H1 (cell line): ENCODE measurements around the gene TLE1. TPM values are rescaled to one million over a fixed set of nuclear protein-coding genes. Genes with fewer than 3 reads are reported as not detected.
A peak's percentile ranks its signal among the peaks of the same experiment; 100 is the strongest.

Experiments used
- CTCF ChIA-PET: fragments of 300-600 bp; sonication (Branson Sonifier 250); formaldehyde crosslinking; loops from one replicate; lab custom pipeline; 2021; ENCODE audit not compliant: partially characterized antibody; lab: Charles Lee
- POLR2A ChIA-PET: fragments of 300-600 bp; sonication (Branson Sonifier 250); formaldehyde crosslinking; loops from one replicate; lab custom pipeline; 2021; ENCODE audit warnings: inconsistent platforms; ENCODE audit not compliant: partially characterized antibody; lab: Charles Lee
- DNase-seq, 2 experiments: peaks; one replicate each; pipeline versions ENCODE4 v3.0.0 to v3.0.0-alpha.2; 2010 to 2022; ENCODE audit warnings: low spot score in 2 of 2, low read depth in 1 of 2, mixed read lengths in 1 of 2
- FAIRE-seq: peaks from 2 replicates; lab custom pipeline; 2011; peaks lifted over from hg19 to GRCh38; lab: Jason Lieb, UNC
- H2AFZ ChIP-seq: 2 replicates; pipeline ENCODE4 v1.8.1; 2012; ENCODE audit warnings: low read length, inconsistent platforms
- H2AK5ac ChIP-seq: 2 replicates; pipeline ENCODE4 v1.6.1; 2013; ENCODE audit warnings: low read depth, low read length
- H2BK120ac ChIP-seq: replicated peaks from 2 replicates; pipeline ENCODE3; 2013; ENCODE audit warnings: low read depth, low read length, inconsistent platforms
- H2BK12ac ChIP-seq: 2 replicates; pipeline ENCODE4 v1.6.1; 2013; ENCODE audit warnings: low read depth, low read length
- H2BK15ac ChIP-seq: 2 replicates; pipeline ENCODE4 v1.6.1; 2013; ENCODE audit warnings: low read length
- H2BK20ac ChIP-seq: 2 replicates; pipeline ENCODE4 v1.6.1; 2013; ENCODE audit warnings: low read length
- H2BK5ac ChIP-seq: 2 replicates; pipeline ENCODE4 v1.6.1; 2013; ENCODE audit warnings: low read depth, low read length
- H3K14ac ChIP-seq: 2 replicates; pipeline ENCODE4 v1.6.1; 2013; ENCODE audit warnings: inconsistent platforms; ENCODE audit not compliant: insufficient read length
- H3K18ac ChIP-seq: 2 replicates; pipeline ENCODE4 v1.6.1; 2013; ENCODE audit warnings: low read length; ENCODE audit errors: extremely low read depth
- H3K23ac ChIP-seq: 2 replicates; pipeline ENCODE4 v1.6.1; 2013; ENCODE audit warnings: inconsistent platforms; ENCODE audit not compliant: insufficient read length
- H3K23me2 ChIP-seq: 2 replicates; pipeline ENCODE4 v1.6.1; 2013; ENCODE audit warnings: low read depth, low read length
- H3K27ac ChIP-seq: 2 replicates; pipeline ENCODE4 v1.6.1; 2011; ENCODE audit warnings: low read depth, low read length, inconsistent platforms
- H3K27me3 ChIP-seq, 4 experiments: replicated peaks in 1 of 4; 1 replicate in 1 of 4; 2 replicates in 3 of 4; pipeline versions ENCODE4 v1.6.1 to v1.8.1; 2011 to 2013; ENCODE audit warnings: low read length in 3 of 4, mild to moderate bottlenecking in 3 of 4, inconsistent platforms in 2 of 4, mixed read lengths in 2 of 4, moderate library complexity in 1 of 4; ENCODE audit not compliant: control insufficient read depth in 3 of 4, insufficient read depth in 3 of 4; ENCODE audit errors: extremely low read depth in 1 of 4
- H3K36me3 ChIP-seq, 4 experiments: 2 replicates each; pipeline versions ENCODE4 v1.6.1 to v1.8.1; 2011 to 2013; ENCODE audit warnings: mild to moderate bottlenecking in 4 of 4, low read length in 3 of 4, moderate library complexity in 2 of 4, control low read depth in 1 of 4, inconsistent platforms in 1 of 4; ENCODE audit not compliant: insufficient read depth in 4 of 4, control insufficient read depth in 2 of 4
- H3K4ac ChIP-seq: replicated peaks from 2 replicates; pipeline ENCODE3; 2013; ENCODE audit warnings: low read length, low read depth, mixed read lengths, inconsistent platforms; ENCODE audit not compliant: insufficient read length
- H3K4me1 ChIP-seq, 4 experiments: replicated peaks in 1 of 4; 1 replicate in 1 of 4; 2 replicates in 3 of 4; pipeline versions ENCODE4 v1.6.1 to v1.8.1; 2011 to 2013; ENCODE audit warnings: low read length in 3 of 4, inconsistent platforms in 2 of 4, mixed read lengths in 1 of 4; ENCODE audit not compliant: insufficient read depth in 4 of 4, control insufficient read depth in 3 of 4
- H3K4me2 ChIP-seq, 2 experiments: 2 replicates each; pipeline versions ENCODE4 v1.6.1 to v1.8.1; 2011 to 2013; ENCODE audit warnings: low read depth in 2 of 2, low read length in 2 of 2, control low read depth in 1 of 2, inconsistent platforms in 1 of 2, mild to moderate bottlenecking in 1 of 2; ENCODE audit not compliant: insufficient read depth in 1 of 2
- H3K4me3 ChIP-seq, 4 experiments: fragments of 200-600, 300-600 bp in 1 of 4; sonication (generic), shearing (Covaris generic), sonication (Bioruptor Twin) in 1 of 4; 2 replicates each; pipeline versions ENCODE4 v1.5.1 to v1.8.1; 2011 to 2016; ENCODE audit warnings: low read length in 4 of 4, low read depth in 3 of 4, control low read depth in 2 of 4, inconsistent platforms in 2 of 4, mild to moderate bottlenecking in 2 of 4, mixed read lengths in 1 of 4, moderate library complexity in 1 of 4; ENCODE audit not compliant: insufficient read depth in 2 of 4; ENCODE audit errors: extremely low read depth in 1 of 4
- H3K56ac ChIP-seq: replicated peaks from 2 replicates; pipeline ENCODE3; 2013; ENCODE audit warnings: low read depth, mild to moderate bottlenecking, mixed read lengths, low read length, inconsistent platforms; ENCODE audit not compliant: insufficient read length
- H3K79me1 ChIP-seq: 2 replicates; pipeline ENCODE4 v1.6.1; 2013; ENCODE audit warnings: low read depth, low read length, control low read depth
- H3K79me2 ChIP-seq, 2 experiments: 2 replicates each; pipeline versions ENCODE4 v1.6.1 to v1.8.1; 2012 to 2013; ENCODE audit warnings: low read length in 2 of 2, mild to moderate bottlenecking in 2 of 2, inconsistent platforms in 1 of 2; ENCODE audit not compliant: insufficient read depth in 2 of 2, control insufficient read depth in 1 of 2
- H3K9ac ChIP-seq, 4 experiments: replicated peaks in 1 of 4; 1 replicate in 1 of 4; 2 replicates in 3 of 4; pipeline versions ENCODE4 v1.6.1 to v1.8.1; 2011 to 2013; ENCODE audit warnings: low read depth in 3 of 4, low read length in 3 of 4, control low read depth in 2 of 4, mild to moderate bottlenecking in 2 of 4, moderate library complexity in 2 of 4, inconsistent platforms in 1 of 4; ENCODE audit errors: extremely low read depth in 1 of 4
- H3K9me3 ChIP-seq, 2 experiments: 2 replicates each; pipeline versions ENCODE4 v1.6.1 to v1.8.1; 2012 to 2013; ENCODE audit warnings: mild to moderate bottlenecking in 2 of 2, moderate library complexity in 2 of 2, control low read depth in 1 of 2, inconsistent platforms in 1 of 2, low read depth in 1 of 2, low read length in 1 of 2, mixed read lengths in 1 of 2; ENCODE audit not compliant: insufficient read depth in 2 of 2
- H4K20me1 ChIP-seq, 2 experiments: replicated peaks in 1 of 2; 2 replicates each; pipeline versions ENCODE3 to v1.8.1; 2011 to 2013; ENCODE audit warnings: inconsistent platforms in 2 of 2, low read length in 2 of 2, mild to moderate bottlenecking in 1 of 2; ENCODE audit not compliant: insufficient read depth in 2 of 2, control insufficient read depth in 1 of 2
- H4K5ac ChIP-seq: 2 replicates; pipeline ENCODE4 v1.6.1; 2013; ENCODE audit warnings: low read length, low read depth, mixed read lengths, inconsistent platforms; ENCODE audit not compliant: insufficient read length
- H4K8ac ChIP-seq: 2 replicates; pipeline ENCODE4 v1.8.0; 2013; ENCODE audit warnings: mild to moderate bottlenecking, moderate library complexity, low read length, inconsistent platforms; ENCODE audit not compliant: insufficient read depth; ENCODE audit errors: extremely low read depth
- H4K91ac ChIP-seq: replicated peaks from 2 replicates; pipeline ENCODE3; 2013; ENCODE audit warnings: low read length, mixed read lengths, inconsistent platforms; ENCODE audit not compliant: insufficient read length
- BCL11A ChIP-seq, 2 experiments: IDR thresholded peaks; one replicate each; pipeline ENCODE4 v1.6.1; 2011; ENCODE audit warnings: low read depth in 2 of 2, low read length in 2 of 2, mild to moderate bottlenecking in 2 of 2
- CTBP2 ChIP-seq: IDR thresholded peaks from 2 replicates; pipeline ENCODE4 v1.7.0; 2011; ENCODE audit warnings: borderline replicate concordance, mild to moderate bottlenecking, moderate library complexity, mixed read lengths, low read length; ENCODE audit not compliant: insufficient read depth, insufficient read length
- E2F6 ChIP-seq: IDR thresholded peaks from 2 replicates; pipeline ENCODE4 v1.6.1; 2012; ENCODE audit warnings: inconsistent platforms
- FOSL1 ChIP-seq: IDR thresholded peaks from 2 replicates; pipeline ENCODE4 v1.6.1; 2011; ENCODE audit warnings: mild to moderate bottlenecking, low read depth, low read length, moderate library complexity; ENCODE audit not compliant: insufficient read depth
- TBP ChIP-seq: IDR thresholded peaks from 2 replicates; pipeline ENCODE4 v1.6.1; 2011; ENCODE audit warnings: low read depth, low read length, improper control_type of control experiment
- USF2 ChIP-seq: IDR thresholded peaks from 2 replicates; pipeline ENCODE4 v1.6.1; 2011; ENCODE audit warnings: low read length, improper control_type of control experiment
- WGBS, 2 experiments: shearing (Covaris generic) in 1 of 2; methylation state at CpG; one replicate each; pipeline versions ENCODE4 v1.1.6 to v1.1.7; 2013 to 2015; ENCODE audit warnings: low lambda C conversion rate in 2 of 2, mixed read lengths in 2 of 2, inconsistent platforms in 1 of 2, low coverage in 1 of 2, missing lambda C conversion rate in 1 of 2; ENCODE audit not compliant: insufficient replicate concordance in 2 of 2, insufficient coverage in 1 of 2, insufficient read length in 1 of 2; ENCODE audit errors: extremely low coverage in 1 of 2, missing lambda C conversion rate in 1 of 2; 5-methylcytosine and 5-hydroxymethylcytosine counted together
- polyA plus RNA-seq, 7 experiments: library from polyadenylated mRNA; depleted of rRNA in 3 of 7; stranded (reverse) in 5 of 7; unstranded in 2 of 7; fragments of >200 nt in 5 of 7; fragments of 200-250 nt in 2 of 7; gene quantifications; 1 replicate in 5 of 7; 2 replicates in 1 of 7; 4 replicates in 1 of 7; pipeline versions ENCODE4 v1.2.1 to v1.2.3, GENCODE V29; 2011 to 2013; ENCODE audit warnings: missing spikeins in 2 of 7, mixed read lengths in 2 of 7
- total RNA-seq: library from RNA; stranded (reverse); fragmentation: NEBNext Ultra II Directional; extraction: Animal tissue kit (Norgen Biotek cat#: 25700); gene quantifications from 2 replicates; pipeline ENCODE4 v1.2.1, GENCODE V29; 2021

The TLE1 gene
- total and polyA plus RNA-seq, 2 of the 8 experiments (the other 6 are each of a cell fraction or from before 2014, with no cell fraction given), result 81.8 to 91.6 TPM

- Histone ChIP-seq H2BK5ac (no peak overlapping the region), H4K5ac (no peak overlapping the region), H2BK20ac (no peak overlapping the region), H3K27ac (no peak overlapping the region), H3K36me3 (no peaks in the 10 kb centered on the region), H3K23ac (no peak overlapping the region), H3K4me1 (peaks cover 0 to 2% (median 0%) of the 10 kb centered on the region in 4 experiments; a peak in 1 of 7 replicates), H2AK5ac (no peak overlapping the region), H3K9me3 (no peaks in the 10 kb centered on the region), H2AFZ (no peak overlapping the region), H4K20me1 (no peaks in the 10 kb centered on the region), H3K56ac (no peak overlapping the region), H2BK15ac (no peak overlapping the region), H3K4me2 (no peak overlapping the region), H4K8ac (no peak overlapping the region), H3K79me2 (no peaks in the 10 kb centered on the region), H3K4me3 (no peak overlapping the region), H3K79me1 (no peaks in the 10 kb centered on the region), H2BK120ac (no peak overlapping the region), H2BK12ac (no peak overlapping the region), H3K9ac (no peak overlapping the region), H3K4ac (no peak overlapping the region), H4K91ac (peak overlapping the region; percentile 25), H3K14ac (no peak overlapping the region), H3K27me3 (no peaks in the 10 kb centered on the region), H3K23me2 (no peaks in the 10 kb centered on the region), H3K18ac (no peak overlapping the region)
- POLR2A ChIA-PET, result interaction anchor here (1.6 kb wide), 1 partner anchor 9 kb away, joined by 3 read pairs; no protein-coding TSS in a partner anchor
- 92% methylated on average over 8 of the region's 8 CpGs; no CpG with 5 or more reads in 1 of the 2 experiments for WGBS, 2 experiments
- DNase-seq, result no peak
- FAIRE-seq, result no peak
- CTCF ChIA-PET, result interaction anchor here (0.6 kb wide), 1 partner anchor 182 kb away, joined by 3 read pairs; no protein-coding TSS in a partner anchor
- no peak for TF ChIP-seq USF2
- TF ChIP-seq FOSL1, result no peak
- no peak for TF ChIP-seq BCL11A (IDR thresholded peaks at IDR 0.05; ENCODE audit: low read depth in 2 of 2, low read length in 2 of 2)
- no peak for TF ChIP-seq E2F6
- no peak for TF ChIP-seq CTBP2
- no peak for TF ChIP-seq TBP
Measured at GRCh38 chr9:81540142-81540710, 149.1 kb downstream of the TLE1 start.
